ENCODE results near the gene TMPRSS4.

DNA sequence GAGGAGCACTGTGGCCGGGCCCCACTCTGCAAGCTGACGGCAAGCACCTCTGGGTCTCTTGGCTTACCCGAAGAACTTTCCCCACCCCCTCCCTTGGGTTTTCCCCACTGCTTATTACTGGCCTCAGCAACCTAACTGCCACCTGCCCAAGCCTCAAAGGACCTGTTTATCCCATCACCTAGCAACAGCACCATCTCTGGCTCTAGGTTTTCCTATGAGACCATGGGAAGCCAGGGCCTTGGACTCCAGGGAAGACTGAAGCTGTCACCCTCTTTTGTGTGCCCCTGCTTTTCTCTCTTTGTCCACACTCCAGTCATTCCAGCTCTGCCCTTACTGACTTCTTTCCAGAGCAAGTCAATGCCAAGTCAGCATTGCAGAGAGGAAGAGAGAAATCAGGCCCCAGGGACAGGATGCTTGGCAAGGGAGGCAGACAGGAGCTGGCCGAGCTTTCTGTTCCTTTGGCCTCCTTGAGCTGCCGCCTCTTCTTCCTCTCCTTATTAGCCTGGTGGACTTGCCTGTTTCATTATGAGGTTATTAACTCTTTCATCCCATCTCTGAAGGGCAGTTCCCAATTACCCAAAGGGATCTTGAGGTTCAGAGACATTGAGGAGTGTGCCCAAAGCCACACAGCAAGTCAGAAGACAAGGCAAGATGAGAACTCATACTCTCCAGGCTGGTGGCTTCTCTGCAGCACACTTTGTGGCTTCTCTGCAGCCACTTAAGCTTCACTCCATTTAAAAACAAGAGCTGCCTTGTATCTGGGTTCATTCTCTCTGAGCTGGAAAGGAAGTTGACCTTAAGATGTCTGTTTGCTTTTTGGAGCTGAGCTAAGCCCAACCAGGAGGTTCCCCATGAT is 10.3 kb downstream of the TMPRSS4 start, which contains the start of gene SMIM35:
- TF ChIP-seq EZH2phosphoT487 (IDR thresholded peaks at IDR 0.05; ENCODE audit: insufficient read depth, low read depth) (no peak), EZH2 (IDR thresholded peaks at IDR 0.05; ENCODE audit: insufficient read depth, poor library complexity, severe bottlenecking) (no peak)
